Mammary epithelial cell (primary cell): Measurements from ENCODE around the gene IFIT5.

Experiments used
- CTCF ChIP-seq, 2 donors: IDR thresholded peaks in 1 of 2; conservative IDR thresholded peaks in 1 of 2; 2 replicates each; pipeline ENCODE4 v1.5.1; 2011 to 2012; ENCODE audit warnings: inconsistent platforms in 2 of 2, low read length in 2 of 2, mild to moderate bottlenecking in 2 of 2, control low read depth in 1 of 2, low read depth in 1 of 2; ENCODE audit not compliant: insufficient read depth in 1 of 2; ENCODE audit errors: extremely low read depth in 1 of 2
- EZH2 ChIP-seq: IDR thresholded peaks from 2 replicates; pipeline ENCODE4 v1.6.1; 2012; ENCODE audit warnings: low read length, inconsistent platforms, borderline replicate concordance

DNA sequence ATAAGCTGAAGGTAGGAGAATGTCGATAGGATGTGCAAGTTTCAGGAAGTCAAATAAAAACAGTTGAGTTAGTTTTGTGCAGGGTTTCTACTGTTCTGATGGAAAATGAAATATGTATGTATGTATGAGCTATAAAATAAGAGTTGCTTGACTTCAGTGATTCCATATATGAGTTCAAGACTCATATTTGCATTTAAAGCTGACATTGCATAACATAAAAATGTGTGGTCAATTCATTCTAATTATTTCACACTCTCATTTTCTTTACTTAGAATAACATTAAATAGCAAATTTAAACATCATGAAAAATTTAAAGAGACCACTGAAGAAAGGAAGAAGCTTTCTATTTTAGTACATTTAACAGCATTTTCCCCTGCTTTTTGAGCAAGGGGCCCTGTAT is 37.8 kb downstream of the IFIT5 start:
- TF ChIP-seq CTCF (conservative IDR thresholded peaks at IDR 0.05 in 1 of 2, IDR thresholded peaks at IDR 0.05 in 1 of 2; ENCODE audit: extremely low read depth in 1 of 2, insufficient read depth in 1 of 2, low read depth in 1 of 2, low read length in 2 of 2) (no peak), EZH2 (no peak)
